ENCODE data around the gene C17orf58.
"Not testable (repeated sequence)": the region's sequence is repeated elsewhere in the genome, so short reads cannot be mapped to it uniquely, and the experiment has no call there.

GRCh38 chr17:67996301-67997171, at the start of gene C17orf58:
- TF ChIP-seq CTCF, POLR2A (IDR thresholded peaks at IDR 0.05): not testable (repeated sequence)
